HCT116 (cell line): ENCODE results near the gene MYZAP. TPM values are rescaled to one million over a fixed set of nuclear protein-coding genes. Genes with fewer than 3 reads are reported as not detected.

Source experiments
- ATAC-seq: fragments of 200-7000 bp; cut with Tn5 transposase; 2 replicates; pipeline ENCODE4 v1.9.1; 2020; ENCODE audit warnings: mild to moderate bottlenecking, moderate library complexity
- BruUV-seq: library from RNA; stranded (reverse); fragments of 400-500 nt; replicated peaks from 2 replicates; lab custom pipeline; 2021; lab: Mats Ljungman, UMichigan
- CTCF ChIA-PET: fragments of 300-600 bp; sonication (Branson Sonifier 250); formaldehyde crosslinking; loops from one replicate; lab custom pipeline; 2021; ENCODE audit warnings: antibody characterized with exemption; lab: Charles Lee
- POLR2A ChIA-PET: fragments of 300-600, 350-600 bp; sonication (Branson Sonifier 250); formaldehyde crosslinking; loops from one replicate; lab custom pipeline; 2021; ENCODE audit warnings: antibody characterized with exemption; lab: Charles Lee
- RAD21 ChIA-PET, 2 experiments: fragments of 300-600 bp; sonication (Branson Sonifier 250); formaldehyde crosslinking; loops; one replicate each; lab custom pipeline; 2023; ENCODE audit warnings: low total read pairs in 2 of 2; ENCODE audit not compliant: uncharacterized antibody in 2 of 2, unreplicated experiment in 2 of 2, low non-redundant PET in 1 of 2; lab: Charles Lee
- DNase-seq: peaks from one replicate; pipeline ENCODE4 v3.0.0-alpha.2; 2010; ENCODE audit warnings: low read depth, low spot score
- H2AFZ ChIP-seq: fragments of 200-600 bp; shearing (Covaris generic), sonication (generic); 2 replicates; pipeline ENCODE4 v1.6.1; 2017; ENCODE audit warnings: low read depth, mixed run types, mixed read lengths, antibody characterized with exemption, low read length; ENCODE audit not compliant: poor library complexity, severe bottlenecking
- H3K27ac ChIP-seq: 2 replicates; pipeline ENCODE4 v1.5.1; 2012; ENCODE audit warnings: low read depth, low read length
- H3K27me3 ChIP-seq: fragments of 200-600 bp; sonication (generic); 2 replicates; pipeline ENCODE4 v1.6.1; 2016; ENCODE audit warnings: mixed run types, low read length, mixed read lengths; ENCODE audit not compliant: insufficient read depth
- H3K36me3 ChIP-seq, 2 experiments: fragments of 200-500 bp in 1 of 2; fragments of 200-600 bp in 1 of 2; sonication (Bioruptor generic) in 1 of 2; sonication (generic) in 1 of 2; 2 replicates each; pipeline versions ENCODE4 v1.5.1 to v1.6.1; 2014 to 2016; ENCODE audit warnings: low read length in 2 of 2, inconsistent platforms in 1 of 2, mixed read lengths in 1 of 2, mixed run types in 1 of 2; ENCODE audit not compliant: insufficient read depth in 2 of 2, control insufficient read depth in 1 of 2
- H3K4me1 ChIP-seq, 2 experiments: fragments of 200-600 bp in 1 of 2; sonication (generic) in 1 of 2; 2 replicates each; pipeline versions ENCODE4 v1.5.1 to v1.6.1; 2012 to 2017; ENCODE audit warnings: low read length in 2 of 2, inconsistent platforms in 1 of 2, mild to moderate bottlenecking in 1 of 2, mixed read lengths in 1 of 2, mixed run types in 1 of 2, moderate library complexity in 1 of 2; ENCODE audit not compliant: insufficient read depth in 2 of 2, control insufficient read depth in 1 of 2
- H3K4me2 ChIP-seq: fragments of 200-600 bp; sonication (generic); 2 replicates; pipeline ENCODE4 v1.6.1; 2017; ENCODE audit warnings: mixed run types, low read length, mixed read lengths
- H3K4me3 ChIP-seq, 2 experiments: fragments of 200-600 bp in 1 of 2; sonication (generic) in 1 of 2; replicated peaks in 1 of 2; 2 replicates each; pipeline ENCODE4 v1.5.1; 2011 to 2016; ENCODE audit warnings: low read length in 2 of 2, control low read depth in 1 of 2, low read depth in 1 of 2, mild to moderate bottlenecking in 1 of 2, mixed read lengths in 1 of 2, mixed run types in 1 of 2
- H3K79me2 ChIP-seq: fragments of 200-600 bp; sonication (generic); 2 replicates; pipeline ENCODE4 v1.6.1; 2017; ENCODE audit warnings: mild to moderate bottlenecking, mixed run types, low read length, moderate library complexity, mixed read lengths; ENCODE audit not compliant: insufficient read depth
- H3K9ac ChIP-seq: fragments of 200-600 bp; sonication (generic); 2 replicates; pipeline ENCODE4 v1.6.1; 2016; ENCODE audit warnings: low read length, mixed read lengths
- H3K9me2 ChIP-seq: fragments of 200-600 bp; sonication (generic), shearing (Covaris generic); 2 replicates; pipeline ENCODE4 v1.6.1; 2017; ENCODE audit warnings: mixed run types, mild to moderate bottlenecking, moderate library complexity; ENCODE audit not compliant: insufficient read depth
- H3K9me3 ChIP-seq, 2 experiments: fragments of 200-500 bp in 1 of 2; fragments of 200-600 bp in 1 of 2; sonication (Bioruptor generic) in 1 of 2; sonication (generic) in 1 of 2; 2 replicates each; pipeline ENCODE4 v1.6.1; 2014 to 2017; ENCODE audit warnings: low read length in 2 of 2, mixed read lengths in 2 of 2, inconsistent platforms in 1 of 2, low read depth in 1 of 2, mild to moderate bottlenecking in 1 of 2, mixed run types in 1 of 2, moderate library complexity in 1 of 2; ENCODE audit not compliant: control insufficient read depth in 1 of 2, insufficient read depth in 1 of 2
- H4K20me1 ChIP-seq: fragments of 200-600 bp; sonication (generic), shearing (Covaris generic); 2 replicates; pipeline ENCODE4 v1.6.1; 2017; ENCODE audit warnings: mixed run types, mild to moderate bottlenecking, moderate library complexity; ENCODE audit not compliant: insufficient read depth
- CBX3 ChIP-seq: IDR thresholded peaks from 2 replicates; pipeline ENCODE4 v1.6.1; 2012; ENCODE audit warnings: low read depth
- CEBPB ChIP-seq: IDR thresholded peaks from 2 replicates; pipeline ENCODE4 v1.6.1; 2012; ENCODE audit warnings: low read depth
- EGR1 ChIP-seq: IDR thresholded peaks from 2 replicates; pipeline ENCODE4 v1.6.1; 2012; ENCODE audit warnings: low read depth
- ELF1 ChIP-seq: IDR thresholded peaks from 2 replicates; pipeline ENCODE4 v1.6.1; 2012; ENCODE audit warnings: low read depth, borderline replicate concordance
- EZH2 ChIP-seq: fragments of 200-600 bp; sonication (generic); IDR thresholded peaks from 2 replicates; pipeline ENCODE4 v1.6.1; 2017; ENCODE audit warnings: antibody characterized with exemption, mixed run types
- EZH2phosphoT487 ChIP-seq: fragments of 200-600 bp; IDR thresholded peaks from 2 replicates; pipeline ENCODE4 v1.6.1; 2018; ENCODE audit warnings: antibody characterized with exemption, borderline replicate concordance
- FOSL1 ChIP-seq: IDR thresholded peaks from 2 replicates; pipeline ENCODE4 v1.6.1; 2012; ENCODE audit warnings: low read depth
- JUND ChIP-seq: IDR thresholded peaks from 2 replicates; pipeline ENCODE4 v1.6.1; 2012
- POLR2A ChIP-seq: IDR thresholded peaks from 2 replicates; pipeline ENCODE4 v1.7.0; 2011; ENCODE audit warnings: borderline replicate concordance; ENCODE audit not compliant: insufficient read depth, insufficient read length; ENCODE audit errors: extremely low read depth
- POLR2AphosphoS5 ChIP-seq: IDR thresholded peaks from 2 replicates; pipeline ENCODE4 v1.6.1; 2011; ENCODE audit warnings: mild to moderate bottlenecking, low read depth, low read length, moderate library complexity
- RAD21 ChIP-seq: IDR thresholded peaks from 2 replicates; pipeline ENCODE4 v1.6.1; 2012; ENCODE audit warnings: low read depth, mild to moderate bottlenecking
- REST ChIP-seq: IDR thresholded peaks from 2 replicates; pipeline ENCODE4 v1.6.1; 2012; ENCODE audit warnings: low read depth
- SP1 ChIP-seq: IDR thresholded peaks from 2 replicates; pipeline ENCODE4 v1.6.1; 2012; ENCODE audit warnings: low read depth
- SRF ChIP-seq: IDR thresholded peaks from 2 replicates; pipeline ENCODE4 v1.6.1; 2012; ENCODE audit warnings: low read depth
- YY1 ChIP-seq: IDR thresholded peaks from 2 replicates; pipeline ENCODE4 v1.6.1; 2011; ENCODE audit warnings: low read length, low read depth, moderate library complexity, mild to moderate bottlenecking; ENCODE audit not compliant: insufficient replicate concordance; ENCODE audit errors: extremely low read depth
- ZFX ChIP-seq: fragments of 450-650 bp; IDR thresholded peaks from 2 replicates; pipeline ENCODE4 v1.6.1; 2017
- intact Hi-C: fragments of 100-400 bp; cut with micrococcal nuclease; formaldehyde crosslinking; loops from 2 replicates; pipeline ENCODE4 v1.10.0; 2022
- total RNA-seq: library from RNA; stranded (reverse); gene quantifications from one replicate; pipeline ENCODE4 v1.2.1, GENCODE V29; 2021; ENCODE audit not compliant: unreplicated experiment
- TF ChIP-seq, protein P1 (sequence below): IDR thresholded peaks from 2 replicates; pipeline ENCODE4 v1.6.1; 2011; ENCODE audit warnings: mild to moderate bottlenecking, low read length, moderate library complexity; ENCODE audit not compliant: insufficient replicate concordance; ENCODE audit errors: extremely low read depth
- TF ChIP-seq, protein P2 (sequence below): IDR thresholded peaks from 2 replicates; pipeline ENCODE4 v1.6.1; 2012
- TF ChIP-seq, protein P3 (sequence below): IDR thresholded peaks from 2 replicates; pipeline ENCODE4 v1.6.1; 2012

Gene MYZAP
- total RNA-seq, 1 experiment from 2014 or later, result 5.8 TPM

DNA sequence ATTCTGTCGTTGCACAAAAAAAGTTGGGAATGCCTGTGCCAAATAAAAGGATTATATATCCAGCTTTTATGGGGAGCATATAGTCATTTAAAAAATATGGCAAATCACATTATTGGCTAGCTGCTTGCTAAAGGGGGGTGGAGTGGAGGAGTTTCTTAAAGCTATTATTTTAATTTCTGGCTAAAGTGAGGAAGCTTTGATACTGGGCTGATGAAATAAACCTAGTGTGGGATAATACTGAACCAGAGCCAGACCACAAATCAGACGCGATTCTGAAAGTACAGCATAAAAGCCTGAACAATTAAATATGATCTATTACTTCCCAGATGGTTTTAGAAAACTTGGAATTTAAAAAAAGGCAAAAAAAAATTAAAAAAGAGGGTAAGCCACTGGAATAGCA is 129.2 kb downstream of the MYZAP start:
- BruUV-seq, result no TSS peak
- intact Hi-C loops, result no loop called here
- H3K36me3 ChIP-seq, result 0 out of 4 replicates have a peak, but pooled peaks cover 0 to 3% of the 10 kb centered on the region in 2 experiments
- CTCF ChIA-PET, result interaction anchor here (1.4 to 2.8 kb wide), 2 partner anchors 12 to 350 kb away, joined by 5 to 12 read pairs; no protein-coding TSS in a partner anchor
- H3K4me3 ChIP-seq, result no peak overlapping the region
- H3K27ac ChIP-seq, result no peak overlapping the region
- H3K9me3 ChIP-seq, result peaks cover 0 to 5% of the 10 kb centered on the region in 2 experiments; a peak in 1 of 4 replicates
- H3K79me2 ChIP-seq, result 0 out of 2 replicates have a peak, but pooled peaks cover 4% of the 10 kb centered on the region
- ATAC-seq (no peak), DNase-seq (no peak)
- H3K4me1 ChIP-seq, result no peaks in the 10 kb centered on the region
- RAD21 ChIA-PET, result no interaction called here
- no peak overlapping the region for H2AFZ ChIP-seq
- no peak overlapping the region for H3K4me2 ChIP-seq
- TF ChIP-seq, protein P1, sequence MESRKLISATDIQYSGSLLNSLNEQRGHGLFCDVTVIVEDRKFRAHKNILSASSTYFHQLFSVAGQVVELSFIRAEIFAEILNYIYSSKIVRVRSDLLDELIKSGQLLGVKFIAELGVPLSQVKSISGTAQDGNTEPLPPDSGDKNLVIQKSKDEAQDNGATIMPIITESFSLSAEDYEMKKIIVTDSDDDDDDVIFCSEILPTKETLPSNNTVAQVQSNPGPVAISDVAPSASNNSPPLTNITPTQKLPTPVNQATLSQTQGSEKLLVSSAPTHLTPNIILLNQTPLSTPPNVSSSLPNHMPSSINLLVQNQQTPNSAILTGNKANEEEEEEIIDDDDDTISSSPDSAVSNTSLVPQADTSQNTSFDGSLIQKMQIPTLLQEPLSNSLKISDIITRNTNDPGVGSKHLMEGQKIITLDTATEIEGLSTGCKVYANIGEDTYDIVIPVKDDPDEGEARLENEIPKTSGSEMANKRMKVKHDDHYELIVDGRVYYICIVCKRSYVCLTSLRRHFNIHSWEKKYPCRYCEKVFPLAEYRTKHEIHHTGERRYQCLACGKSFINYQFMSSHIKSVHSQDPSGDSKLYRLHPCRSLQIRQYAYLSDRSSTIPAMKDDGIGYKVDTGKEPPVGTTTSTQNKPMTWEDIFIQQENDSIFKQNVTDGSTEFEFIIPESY, result no peak
- TF ChIP-seq JUND (no peak), CEBPB (no peak), YY1 (no peak), EZH2phosphoT487 (no peak), FOSL1 (no peak), POLR2A (no peak), SRF (no peak), CBX3 (no peak), REST (no peak), SP1 (no peak), POLR2AphosphoS5 (no peak), ZFX (no peak), ELF1 (no peak), RAD21 (no peak), EGR1 (no peak), EZH2 (no peak)
- TF ChIP-seq, protein P2, sequence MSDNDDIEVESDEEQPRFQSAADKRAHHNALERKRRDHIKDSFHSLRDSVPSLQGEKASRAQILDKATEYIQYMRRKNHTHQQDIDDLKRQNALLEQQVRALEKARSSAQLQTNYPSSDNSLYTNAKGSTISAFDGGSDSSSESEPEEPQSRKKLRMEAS, result no peak
- TF ChIP-seq, protein P3, sequence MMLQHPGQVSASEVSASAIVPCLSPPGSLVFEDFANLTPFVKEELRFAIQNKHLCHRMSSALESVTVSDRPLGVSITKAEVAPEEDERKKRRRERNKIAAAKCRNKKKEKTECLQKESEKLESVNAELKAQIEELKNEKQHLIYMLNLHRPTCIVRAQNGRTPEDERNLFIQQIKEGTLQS, result no peak
- no peaks in the 10 kb centered on the region for H3K9me2 ChIP-seq
- H4K20me1 ChIP-seq, result no peaks in the 10 kb centered on the region
- no peaks in the 10 kb centered on the region for H3K27me3 ChIP-seq
- H3K9ac ChIP-seq, result no peak overlapping the region
- POLR2A ChIA-PET, result interaction anchor here (1.6 kb wide), 1 partner anchor 15 kb away, joined by 5 read pairs; the partner anchor contains the start of gene POLR2M
